K562 (cell line): Measurements from ENCODE around the gene ADRB1. TPM values are rescaled to one million over a fixed set of nuclear protein-coding genes. Genes with fewer than 3 reads are reported as not detected.

Source experiments
- BACH1 ChIP-seq: fragments of 200-800 bp; sonication (Bioruptor generic); IDR thresholded peaks from 2 replicates; pipeline ENCODE4 v1.6.1; 2016; ENCODE audit warnings: missing genetic modification characterization, missing compliant biosample characterization
- CHD7 ChIP-seq: fragments of 200-600 bp; sonication (generic); IDR thresholded peaks from one replicate; pipeline ENCODE4 v1.6.1; 2012; ENCODE audit warnings: mild to moderate bottlenecking, low read depth, low read length, inconsistent platforms
- MAFG ChIP-seq: fragments of 450-650 bp; conservative IDR thresholded peaks from 2 replicates; pipeline ENCODE4 v1.6.1; 2016; ENCODE audit warnings: missing genetic modification characterization, missing compliant biosample characterization
- ZNF717 ChIP-seq: fragments of 250-450 bp; sonication (Bioruptor Pico); IDR thresholded peaks from 2 replicates; pipeline ENCODE4 v1.5.0; 2021
- polyA plus RNA-seq, 8 experiments: library from polyadenylated mRNA; depleted of rRNA in 4 of 8; stranded (reverse) in 5 of 8; unstranded in 3 of 8; fragments of >200 nt; fragmentation: Nextera tagmentation in 2 of 8; fragmentation: Illumina TruSeq in 1 of 8; extraction: Ambion mirVana in 2 of 8; extraction: Trizol in 1 of 8; gene quantifications; 2 replicates each; pipeline versions ENCODE4 v1.2.1 to v1.2.3, GENCODE V29; 2011 to 2014; ENCODE audit warnings: inconsistent platforms in 1 of 8, missing spikeins in 1 of 8
- total RNA-seq, 7 experiments: library from RNA; depleted of rRNA in 6 of 7; stranded (reverse); fragments of >200 nt in 6 of 7; fragmentation: Illumina TruSeq in 2 of 7; extraction: Trizol in 2 of 7; gene quantifications; 2 replicates each; pipeline versions ENCODE4 v1.2.1 to v1.2.3, GENCODE V29; 2011 to 2021; ENCODE audit warnings: low replicate concordance in 1 of 7

Gene ADRB1
- total and polyA plus RNA-seq, 9 of the 15 experiments (the other 6 are each of a cell fraction or from before 2014, with no cell fraction given): 0.07 to 0.11 (median 0.09) TPM; not detected in 6

GRCh38 chr10:114064151-114065048 is 20.7 kb downstream of the ADRB1 start (continued):
- no peak for TF ChIP-seq CHD7
- no peak for TF ChIP-seq BACH1 (tag)
- TF ChIP-seq MAFG (tag): no peak
- TF ChIP-seq ZNF717 (CRISPR knock-in tag): no peak
